H1 (cell line): Measurements from ENCODE around the gene POTEF. TPM values are rescaled to one million over a fixed set of nuclear protein-coding genes. Genes with fewer than 3 reads are reported as not detected.

Source experiments
- CTCF ChIA-PET: fragments of 300-600 bp; sonication (Branson Sonifier 250); formaldehyde crosslinking; loops from one replicate; lab custom pipeline; 2021; ENCODE audit not compliant: partially characterized antibody; lab: Charles Lee
- POLR2A ChIA-PET: fragments of 300-600 bp; sonication (Branson Sonifier 250); formaldehyde crosslinking; loops from one replicate; lab custom pipeline; 2021; ENCODE audit warnings: inconsistent platforms; ENCODE audit not compliant: partially characterized antibody; lab: Charles Lee
- DNase-seq, 2 experiments: peaks; one replicate each; pipeline versions ENCODE4 v3.0.0 to v3.0.0-alpha.2; 2010 to 2022; ENCODE audit warnings: low spot score in 2 of 2, low read depth in 1 of 2, mixed read lengths in 1 of 2
- FAIRE-seq: peaks from 2 replicates; lab custom pipeline; 2011; peaks lifted over from hg19 to GRCh38; lab: Jason Lieb, UNC
- H2AFZ ChIP-seq: 2 replicates; pipeline ENCODE4 v1.8.1; 2012; ENCODE audit warnings: low read length, inconsistent platforms
- H2AK5ac ChIP-seq: 2 replicates; pipeline ENCODE4 v1.6.1; 2013; ENCODE audit warnings: low read depth, low read length
- H2BK120ac ChIP-seq: replicated peaks from 2 replicates; pipeline ENCODE3; 2013; ENCODE audit warnings: low read depth, low read length, inconsistent platforms
- H2BK12ac ChIP-seq: 2 replicates; pipeline ENCODE4 v1.6.1; 2013; ENCODE audit warnings: low read depth, low read length
- H2BK15ac ChIP-seq: 2 replicates; pipeline ENCODE4 v1.6.1; 2013; ENCODE audit warnings: low read length
- H2BK20ac ChIP-seq: 2 replicates; pipeline ENCODE4 v1.6.1; 2013; ENCODE audit warnings: low read length
- H2BK5ac ChIP-seq: 2 replicates; pipeline ENCODE4 v1.6.1; 2013; ENCODE audit warnings: low read depth, low read length
- H3K14ac ChIP-seq: 2 replicates; pipeline ENCODE4 v1.6.1; 2013; ENCODE audit warnings: inconsistent platforms; ENCODE audit not compliant: insufficient read length
- H3K18ac ChIP-seq: 2 replicates; pipeline ENCODE4 v1.6.1; 2013; ENCODE audit warnings: low read length; ENCODE audit errors: extremely low read depth
- H3K23ac ChIP-seq: 2 replicates; pipeline ENCODE4 v1.6.1; 2013; ENCODE audit warnings: inconsistent platforms; ENCODE audit not compliant: insufficient read length
- H3K23me2 ChIP-seq: 2 replicates; pipeline ENCODE4 v1.6.1; 2013; ENCODE audit warnings: low read depth, low read length
- H3K27ac ChIP-seq: 2 replicates; pipeline ENCODE4 v1.6.1; 2011; ENCODE audit warnings: low read depth, low read length, inconsistent platforms
- H3K27me3 ChIP-seq, 4 experiments: replicated peaks in 1 of 4; 1 replicate in 1 of 4; 2 replicates in 3 of 4; pipeline versions ENCODE4 v1.6.1 to v1.8.1; 2011 to 2013; ENCODE audit warnings: low read length in 3 of 4, mild to moderate bottlenecking in 3 of 4, inconsistent platforms in 2 of 4, mixed read lengths in 2 of 4, moderate library complexity in 1 of 4; ENCODE audit not compliant: control insufficient read depth in 3 of 4, insufficient read depth in 3 of 4; ENCODE audit errors: extremely low read depth in 1 of 4
- H3K36me3 ChIP-seq, 4 experiments: 2 replicates each; pipeline versions ENCODE4 v1.6.1 to v1.8.1; 2011 to 2013; ENCODE audit warnings: mild to moderate bottlenecking in 4 of 4, low read length in 3 of 4, moderate library complexity in 2 of 4, control low read depth in 1 of 4, inconsistent platforms in 1 of 4; ENCODE audit not compliant: insufficient read depth in 4 of 4, control insufficient read depth in 2 of 4
- H3K4ac ChIP-seq: replicated peaks from 2 replicates; pipeline ENCODE3; 2013; ENCODE audit warnings: low read length, low read depth, mixed read lengths, inconsistent platforms; ENCODE audit not compliant: insufficient read length
- H3K4me1 ChIP-seq, 4 experiments: replicated peaks in 1 of 4; 1 replicate in 1 of 4; 2 replicates in 3 of 4; pipeline versions ENCODE4 v1.6.1 to v1.8.1; 2011 to 2013; ENCODE audit warnings: low read length in 3 of 4, inconsistent platforms in 2 of 4, mixed read lengths in 1 of 4; ENCODE audit not compliant: insufficient read depth in 4 of 4, control insufficient read depth in 3 of 4
- H3K4me2 ChIP-seq, 2 experiments: 2 replicates each; pipeline versions ENCODE4 v1.6.1 to v1.8.1; 2011 to 2013; ENCODE audit warnings: low read depth in 2 of 2, low read length in 2 of 2, control low read depth in 1 of 2, inconsistent platforms in 1 of 2, mild to moderate bottlenecking in 1 of 2; ENCODE audit not compliant: insufficient read depth in 1 of 2
- H3K4me3 ChIP-seq, 4 experiments: fragments of 200-600, 300-600 bp in 1 of 4; sonication (generic), shearing (Covaris generic), sonication (Bioruptor Twin) in 1 of 4; 2 replicates each; pipeline versions ENCODE4 v1.5.1 to v1.8.1; 2011 to 2016; ENCODE audit warnings: low read length in 4 of 4, low read depth in 3 of 4, control low read depth in 2 of 4, inconsistent platforms in 2 of 4, mild to moderate bottlenecking in 2 of 4, mixed read lengths in 1 of 4, moderate library complexity in 1 of 4; ENCODE audit not compliant: insufficient read depth in 2 of 4; ENCODE audit errors: extremely low read depth in 1 of 4
- H3K56ac ChIP-seq: replicated peaks from 2 replicates; pipeline ENCODE3; 2013; ENCODE audit warnings: low read depth, mild to moderate bottlenecking, mixed read lengths, low read length, inconsistent platforms; ENCODE audit not compliant: insufficient read length
- H3K79me1 ChIP-seq: 2 replicates; pipeline ENCODE4 v1.6.1; 2013; ENCODE audit warnings: low read depth, low read length, control low read depth
- H3K79me2 ChIP-seq, 2 experiments: 2 replicates each; pipeline versions ENCODE4 v1.6.1 to v1.8.1; 2012 to 2013; ENCODE audit warnings: low read length in 2 of 2, mild to moderate bottlenecking in 2 of 2, inconsistent platforms in 1 of 2; ENCODE audit not compliant: insufficient read depth in 2 of 2, control insufficient read depth in 1 of 2
- H3K9ac ChIP-seq, 4 experiments: replicated peaks in 1 of 4; 1 replicate in 1 of 4; 2 replicates in 3 of 4; pipeline versions ENCODE4 v1.6.1 to v1.8.1; 2011 to 2013; ENCODE audit warnings: low read depth in 3 of 4, low read length in 3 of 4, control low read depth in 2 of 4, mild to moderate bottlenecking in 2 of 4, moderate library complexity in 2 of 4, inconsistent platforms in 1 of 4; ENCODE audit errors: extremely low read depth in 1 of 4
- H3K9me3 ChIP-seq, 2 experiments: 2 replicates each; pipeline versions ENCODE4 v1.6.1 to v1.8.1; 2012 to 2013; ENCODE audit warnings: mild to moderate bottlenecking in 2 of 2, moderate library complexity in 2 of 2, control low read depth in 1 of 2, inconsistent platforms in 1 of 2, low read depth in 1 of 2, low read length in 1 of 2, mixed read lengths in 1 of 2; ENCODE audit not compliant: insufficient read depth in 2 of 2
- H4K20me1 ChIP-seq, 2 experiments: replicated peaks in 1 of 2; 2 replicates each; pipeline versions ENCODE3 to v1.8.1; 2011 to 2013; ENCODE audit warnings: inconsistent platforms in 2 of 2, low read length in 2 of 2, mild to moderate bottlenecking in 1 of 2; ENCODE audit not compliant: insufficient read depth in 2 of 2, control insufficient read depth in 1 of 2
- H4K5ac ChIP-seq: 2 replicates; pipeline ENCODE4 v1.6.1; 2013; ENCODE audit warnings: low read length, low read depth, mixed read lengths, inconsistent platforms; ENCODE audit not compliant: insufficient read length
- H4K8ac ChIP-seq: 2 replicates; pipeline ENCODE4 v1.8.0; 2013; ENCODE audit warnings: mild to moderate bottlenecking, moderate library complexity, low read length, inconsistent platforms; ENCODE audit not compliant: insufficient read depth; ENCODE audit errors: extremely low read depth
- H4K91ac ChIP-seq: replicated peaks from 2 replicates; pipeline ENCODE3; 2013; ENCODE audit warnings: low read length, mixed read lengths, inconsistent platforms; ENCODE audit not compliant: insufficient read length
- BRCA1 ChIP-seq: IDR thresholded peaks from 2 replicates; pipeline ENCODE4 v1.6.1; 2012; ENCODE audit warnings: low read depth, low read length, improper control_type of control experiment
- CBX8 ChIP-seq: fragments of 300-800, 300-1000 bp; sonication (generic); IDR thresholded peaks from 2 replicates; pipeline ENCODE4 v1.7.1; 2016; ENCODE audit warnings: low read depth, low read length, borderline replicate concordance
- POLR2AphosphoS5 ChIP-seq: IDR thresholded peaks from 2 replicates; pipeline ENCODE4 v1.6.1; 2011; ENCODE audit warnings: low read depth, low read length
- POU5F1 ChIP-seq: IDR thresholded peaks from 2 replicates; pipeline ENCODE4 v1.6.1; 2011; ENCODE audit warnings: low read depth, mild to moderate bottlenecking, low read length, moderate library complexity
- RXRA ChIP-seq: IDR thresholded peaks from 2 replicates; pipeline ENCODE4 v1.6.1; 2011; ENCODE audit warnings: low read depth, mild to moderate bottlenecking, low read length, moderate library complexity; ENCODE audit not compliant: insufficient read depth
- SIN3A ChIP-seq, 2 experiments: IDR thresholded peaks in 1 of 2; conservative IDR thresholded peaks in 1 of 2; 2 replicates each; pipeline ENCODE4 v1.6.1; 2011 to 2012; ENCODE audit warnings: low read length in 2 of 2, improper control_type of control experiment in 1 of 2, low read depth in 1 of 2, mild to moderate bottlenecking in 1 of 2
- SIRT6 ChIP-seq: IDR thresholded peaks from one replicate; pipeline ENCODE4 v1.7.1; 2012; ENCODE audit warnings: low read length, inconsistent platforms
- SIX5 ChIP-seq: IDR thresholded peaks from 2 replicates; pipeline ENCODE4 v1.6.1; 2011; ENCODE audit warnings: mild to moderate bottlenecking, low read depth, low read length
- WGBS, 2 experiments: shearing (Covaris generic) in 1 of 2; methylation state at CpG; one replicate each; pipeline versions ENCODE4 v1.1.6 to v1.1.7; 2013 to 2015; ENCODE audit warnings: low lambda C conversion rate in 2 of 2, mixed read lengths in 2 of 2, inconsistent platforms in 1 of 2, low coverage in 1 of 2, missing lambda C conversion rate in 1 of 2; ENCODE audit not compliant: insufficient replicate concordance in 2 of 2, insufficient coverage in 1 of 2, insufficient read length in 1 of 2; ENCODE audit errors: extremely low coverage in 1 of 2, missing lambda C conversion rate in 1 of 2; 5-methylcytosine and 5-hydroxymethylcytosine counted together
- polyA plus RNA-seq, 7 experiments: library from polyadenylated mRNA; depleted of rRNA in 3 of 7; stranded (reverse) in 5 of 7; unstranded in 2 of 7; fragments of >200 nt in 5 of 7; fragments of 200-250 nt in 2 of 7; gene quantifications; 1 replicate in 5 of 7; 2 replicates in 1 of 7; 4 replicates in 1 of 7; pipeline versions ENCODE4 v1.2.1 to v1.2.3, GENCODE V29; 2011 to 2013; ENCODE audit warnings: missing spikeins in 2 of 7, mixed read lengths in 2 of 7
- total RNA-seq: library from RNA; stranded (reverse); fragmentation: NEBNext Ultra II Directional; extraction: Animal tissue kit (Norgen Biotek cat#: 25700); gene quantifications from 2 replicates; pipeline ENCODE4 v1.2.1, GENCODE V29; 2021
- TF ChIP-seq, protein P1 (sequence below), 3 experiments: IDR thresholded peaks; 1 replicate in 2 of 3; 2 replicates in 1 of 3; pipeline versions ENCODE4 v1.5.1 to v1.6.1; 2011; ENCODE audit warnings: low read length in 3 of 3, mild to moderate bottlenecking in 3 of 3, inconsistent platforms in 2 of 3, low read depth in 1 of 3, moderate library complexity in 1 of 3; ENCODE audit not compliant: insufficient read depth in 1 of 3; ENCODE audit errors: control extremely low read depth in 1 of 3

The POTEF gene
- total and polyA plus RNA-seq, 2 of the 8 experiments (the other 6 are each of a cell fraction or from before 2014, with no cell fraction given) = 0.24 to 0.36 TPM

- Histone ChIP-seq H3K27me3 (no peaks in the 10 kb centered on the region), H2AFZ (no peak overlapping the region), H4K5ac (no peak overlapping the region), H3K4me1 (no peaks in the 10 kb centered on the region), H2BK20ac (no peak overlapping the region), H4K8ac (no peak overlapping the region), H3K56ac (no peak overlapping the region), H3K23me2 (no peaks in the 10 kb centered on the region), H3K4me3 (no peak overlapping the region), H3K4me2 (no peak overlapping the region), H3K9ac (no peak overlapping the region), H3K27ac (no peak overlapping the region), H4K20me1 (no peaks in the 10 kb centered on the region), H3K36me3 (peaks cover 3 to 32% (median 14%) of the 10 kb centered on the region in 4 experiments; a peak in 5 of 8 replicates), H3K14ac (no peak overlapping the region), H3K4ac (no peak overlapping the region), H2BK15ac (no peak overlapping the region), H3K23ac (no peak overlapping the region), H2BK120ac (no peak overlapping the region), H4K91ac (no peak overlapping the region), H3K79me2 (no peaks in the 10 kb centered on the region), H2BK12ac (no peak overlapping the region), H3K18ac (no peak overlapping the region), H3K9me3 (no peaks in the 10 kb centered on the region), H3K79me1 (no peaks in the 10 kb centered on the region), H2AK5ac (no peak overlapping the region), H2BK5ac (no peak overlapping the region)
- WGBS, 2 experiments = 93% methylated on average over 16 of the region's 25 CpGs; no CpG with 5 or more reads in 1 of the 2 experiments
- ChIA-PET POLR2A (no interaction called here), CTCF (interaction anchor here (0.6 kb wide), 1 partner anchor 547 kb away, joined by 3 read pairs; no protein-coding TSS in a partner anchor)
- FAIRE-seq = no peak
- DNase-seq = no peak
- TF ChIP-seq SIRT6 (no peak), BRCA1 (no peak), RXRA (no peak), SIX5 (no peak), POLR2AphosphoS5 (no peak), SIN3A (conservative IDR thresholded peaks at IDR 0.05 in 1 of 2, IDR thresholded peaks at IDR 0.05 in 1 of 2; ENCODE audit: low read depth in 1 of 2, low read length in 2 of 2) (no peak), CBX8 (no peak), POU5F1 (no peak)
- TF ChIP-seq, protein P1, sequence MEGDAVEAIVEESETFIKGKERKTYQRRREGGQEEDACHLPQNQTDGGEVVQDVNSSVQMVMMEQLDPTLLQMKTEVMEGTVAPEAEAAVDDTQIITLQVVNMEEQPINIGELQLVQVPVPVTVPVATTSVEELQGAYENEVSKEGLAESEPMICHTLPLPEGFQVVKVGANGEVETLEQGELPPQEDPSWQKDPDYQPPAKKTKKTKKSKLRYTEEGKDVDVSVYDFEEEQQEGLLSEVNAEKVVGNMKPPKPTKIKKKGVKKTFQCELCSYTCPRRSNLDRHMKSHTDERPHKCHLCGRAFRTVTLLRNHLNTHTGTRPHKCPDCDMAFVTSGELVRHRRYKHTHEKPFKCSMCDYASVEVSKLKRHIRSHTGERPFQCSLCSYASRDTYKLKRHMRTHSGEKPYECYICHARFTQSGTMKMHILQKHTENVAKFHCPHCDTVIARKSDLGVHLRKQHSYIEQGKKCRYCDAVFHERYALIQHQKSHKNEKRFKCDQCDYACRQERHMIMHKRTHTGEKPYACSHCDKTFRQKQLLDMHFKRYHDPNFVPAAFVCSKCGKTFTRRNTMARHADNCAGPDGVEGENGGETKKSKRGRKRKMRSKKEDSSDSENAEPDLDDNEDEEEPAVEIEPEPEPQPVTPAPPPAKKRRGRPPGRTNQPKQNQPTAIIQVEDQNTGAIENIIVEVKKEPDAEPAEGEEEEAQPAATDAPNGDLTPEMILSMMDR (IDR thresholded peaks at IDR 0.05; ENCODE audit: control extremely low read depth in 1 of 3, insufficient read depth in 1 of 3, low read depth in 1 of 3, low read length in 3 of 3) = no peak
Measured at GRCh38 chr2:130152816-130153595, 24.0 kb upstream of the POTEF start.
